H7 (cell line): ENCODE results near the gene STPG1. TPM values are rescaled to one million over a fixed set of nuclear protein-coding genes. Genes with fewer than 3 reads are reported as not detected.

ENCODE experiments used
- total RNA-seq: library from RNA; depleted of rRNA; stranded (reverse); fragments of >200 nt; shearing (Covaris generic); gene quantifications from 2 replicates; pipeline ENCODE4 v1.2.3, GENCODE V29; 2014; rRNA removed

Gene STPG1
- total RNA-seq, 1 experiment from 2014 or later: 13.8 TPM

Other genes with a start within 250 kb of the STPG1 start
- gene IFNLR1, start 226.5 kb downstream of the STPG1 start, total RNA-seq: 4.8 and 6.7 TPM in 2 replicates
- gene GRHL3, start 94.4 kb downstream of the STPG1 start, total RNA-seq: 0.21 and 0.33 TPM in 2 replicates
- 8.9 and 21.9 TPM in 2 replicates for gene NIPAL3, start 2.0 kb upstream of the STPG1 start, total RNA-seq
- gene RCAN3, start 89.1 kb upstream of the STPG1 start, total RNA-seq: 29.3 and 31.7 TPM in 2 replicates
- 0.10 and 0.11 TPM in 2 replicates for gene NCMAP, start 142.3 kb upstream of the STPG1 start, total RNA-seq
- gene SRRM1, start 229.5 kb upstream of the STPG1 start, total RNA-seq: 90.1 and 114 TPM in 2 replicates